GM12892 (cell line): ENCODE results near the gene ADGRG6.

Experiments used
- DNase-seq: peaks from one replicate; pipeline ENCODE4 v3.0.0; 2011; ENCODE audit not compliant: insufficient read length
- FAIRE-seq: peaks from 2 replicates; lab custom pipeline; 2011; peaks lifted over from hg19 to GRCh38; lab: Jason Lieb, UNC
- POLR2A ChIP-seq: IDR thresholded peaks from 2 replicates; pipeline ENCODE4 v1.6.1; 2011; ENCODE audit warnings: low read depth, low read length, control low read depth
- POLR2AphosphoS5 ChIP-seq: IDR thresholded peaks from 2 replicates; pipeline ENCODE4 v1.6.1; 2011; ENCODE audit warnings: low read depth, low read length, control low read depth
- TAF1 ChIP-seq: IDR thresholded peaks from 2 replicates; pipeline ENCODE4 v1.6.1; 2011; ENCODE audit warnings: low read depth, mild to moderate bottlenecking, control low read depth, low read length, borderline replicate concordance

ADGRG6 gene

DNA sequence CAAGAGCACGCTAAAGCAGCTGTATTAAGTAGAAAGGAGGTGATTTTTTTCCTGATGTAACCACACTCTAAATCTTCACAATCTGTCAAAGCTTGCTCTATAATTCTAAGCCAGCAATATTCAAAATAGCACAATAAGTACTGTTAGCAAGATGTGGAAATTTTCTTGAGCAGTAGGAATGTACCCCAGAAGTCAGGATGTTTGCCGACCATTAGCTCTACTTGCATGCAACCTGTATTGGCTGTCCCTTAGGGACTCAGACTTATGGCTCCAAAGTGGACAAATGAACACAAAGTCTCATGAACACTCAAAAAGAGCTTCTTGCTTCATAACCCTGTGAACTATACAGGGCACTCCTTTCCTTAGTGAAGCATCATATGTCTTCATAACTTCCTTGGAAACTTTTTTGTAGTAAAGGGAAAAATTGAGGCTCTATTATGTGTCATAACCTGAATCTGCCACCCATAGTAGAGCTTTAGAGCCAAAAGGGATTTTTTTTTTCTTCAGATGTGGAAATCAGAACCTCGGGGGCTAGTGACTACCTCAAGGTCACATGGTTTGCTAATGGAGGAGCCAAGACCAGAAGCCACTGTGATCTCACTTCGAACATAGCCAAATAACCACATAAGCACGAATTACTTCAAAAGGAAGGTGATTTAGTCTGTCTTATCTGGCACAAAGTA is 54.5 kb downstream of the ADGRG6 start:
- DNase-seq (no peak), FAIRE-seq (no peak)
- TF ChIP-seq POLR2A (no peak), POLR2AphosphoS5 (no peak), TAF1 (no peak)

DNA sequence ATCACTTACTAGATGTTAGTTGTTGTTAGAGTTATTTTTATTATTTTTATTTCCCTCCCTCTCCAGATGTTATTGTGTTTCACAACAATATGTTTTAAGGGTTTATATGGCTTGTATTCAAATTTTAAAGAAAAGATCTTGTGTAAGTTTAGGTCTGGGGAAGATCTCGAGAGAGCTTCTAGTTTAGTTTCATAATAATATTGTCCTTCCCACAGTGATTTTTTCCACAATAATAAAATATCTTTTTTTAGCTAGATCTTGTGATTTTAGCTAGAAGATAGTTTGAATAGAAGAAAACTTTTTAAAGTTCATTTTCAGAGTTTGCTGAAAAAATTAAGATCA is 55.0 kb downstream of the ADGRG6 start:
- no peak for FAIRE-seq
- TF ChIP-seq POLR2AphosphoS5: no peak
- TF ChIP-seq TAF1: no peak
- TF ChIP-seq POLR2A: no peak

DNA sequence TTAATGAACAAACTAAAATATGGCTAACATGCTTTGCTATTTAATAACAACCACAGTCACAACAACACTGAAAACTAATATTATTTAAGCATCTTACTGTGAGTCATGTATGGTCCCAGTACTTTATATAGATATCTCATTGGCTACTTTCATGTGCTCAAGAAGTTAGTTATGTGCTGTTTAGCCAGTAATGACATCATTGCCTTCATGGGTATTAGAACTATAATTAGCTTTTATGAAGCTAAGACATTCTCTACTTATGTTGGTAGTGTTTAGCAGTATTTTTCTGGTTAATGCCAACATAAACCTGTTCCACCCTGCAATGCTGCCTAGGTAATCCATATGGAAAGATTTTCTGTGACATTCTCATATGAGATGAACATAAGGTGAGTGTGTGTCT is 56.1 kb downstream of the ADGRG6 start:
- FAIRE-seq (no peak), DNase-seq (no peak)
- TF ChIP-seq TAF1 (no peak), POLR2AphosphoS5 (no peak), POLR2A (no peak)

More for the DNA sequence above, 55.0 kb downstream of the ADGRG6 start:
- DNase-seq: no peak

DNA sequence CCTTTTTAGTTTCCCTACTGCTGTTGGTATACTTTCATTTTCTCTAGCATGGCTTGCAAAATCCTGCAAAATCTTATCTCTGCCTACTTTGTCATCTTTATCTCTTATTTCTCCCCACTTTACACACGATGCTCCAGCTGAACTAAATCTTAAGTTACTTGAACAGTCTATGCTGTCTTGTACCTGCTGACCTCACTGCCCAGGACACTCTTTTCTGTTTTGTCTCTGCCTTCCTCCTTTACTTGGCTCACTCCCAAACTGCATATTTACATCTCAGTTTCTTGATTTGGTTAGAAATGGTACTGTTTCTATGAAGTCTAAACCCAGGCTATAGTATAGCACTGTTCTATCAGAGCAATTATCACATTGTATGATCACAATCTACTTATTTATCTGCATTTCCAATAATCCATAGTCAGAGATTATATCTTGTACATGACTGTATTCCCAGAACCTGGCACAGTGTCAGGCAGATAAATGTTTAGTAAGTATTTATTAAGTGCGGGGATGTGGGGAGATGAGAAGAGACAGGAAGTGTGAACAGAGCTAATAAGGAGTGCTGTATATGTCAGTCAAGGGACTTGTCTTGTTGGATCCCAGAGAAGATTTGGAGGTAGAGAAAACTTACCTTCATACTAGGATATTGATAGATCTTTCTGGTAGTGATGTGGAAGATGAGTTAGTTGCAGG is 57.6 kb downstream of the ADGRG6 start:
- no peak for FAIRE-seq
- TF ChIP-seq TAF1: no peak
- TF ChIP-seq POLR2AphosphoS5: no peak
- no peak for TF ChIP-seq POLR2A

DNA sequence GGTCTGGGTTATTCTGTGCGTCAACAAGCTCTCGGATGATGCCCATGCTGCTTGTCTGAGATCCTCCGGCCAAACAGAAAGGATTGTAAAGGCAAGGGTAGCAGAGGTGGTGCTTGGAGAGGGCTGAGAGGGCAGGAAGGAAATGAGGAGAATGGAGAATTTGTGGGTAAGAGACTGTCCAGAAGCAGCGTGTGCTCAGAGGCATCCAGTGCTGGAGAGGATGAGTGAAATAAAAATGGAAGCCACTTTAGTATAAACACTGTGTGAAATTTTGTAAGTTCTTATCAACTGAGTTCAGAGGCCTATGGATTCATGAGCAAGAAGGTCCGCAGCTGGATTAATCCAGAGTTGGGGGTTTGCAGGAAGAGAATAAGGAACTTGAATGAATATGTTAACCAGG is 59.5 kb downstream of the ADGRG6 start:
- DNase-seq: no peak
- FAIRE-seq: no peak
- TF ChIP-seq POLR2AphosphoS5: no peak
- TF ChIP-seq POLR2A: no peak
- TF ChIP-seq TAF1: no peak

More for the DNA sequence above, 57.6 kb downstream of the ADGRG6 start:
- DNase-seq: no peak

DNA sequence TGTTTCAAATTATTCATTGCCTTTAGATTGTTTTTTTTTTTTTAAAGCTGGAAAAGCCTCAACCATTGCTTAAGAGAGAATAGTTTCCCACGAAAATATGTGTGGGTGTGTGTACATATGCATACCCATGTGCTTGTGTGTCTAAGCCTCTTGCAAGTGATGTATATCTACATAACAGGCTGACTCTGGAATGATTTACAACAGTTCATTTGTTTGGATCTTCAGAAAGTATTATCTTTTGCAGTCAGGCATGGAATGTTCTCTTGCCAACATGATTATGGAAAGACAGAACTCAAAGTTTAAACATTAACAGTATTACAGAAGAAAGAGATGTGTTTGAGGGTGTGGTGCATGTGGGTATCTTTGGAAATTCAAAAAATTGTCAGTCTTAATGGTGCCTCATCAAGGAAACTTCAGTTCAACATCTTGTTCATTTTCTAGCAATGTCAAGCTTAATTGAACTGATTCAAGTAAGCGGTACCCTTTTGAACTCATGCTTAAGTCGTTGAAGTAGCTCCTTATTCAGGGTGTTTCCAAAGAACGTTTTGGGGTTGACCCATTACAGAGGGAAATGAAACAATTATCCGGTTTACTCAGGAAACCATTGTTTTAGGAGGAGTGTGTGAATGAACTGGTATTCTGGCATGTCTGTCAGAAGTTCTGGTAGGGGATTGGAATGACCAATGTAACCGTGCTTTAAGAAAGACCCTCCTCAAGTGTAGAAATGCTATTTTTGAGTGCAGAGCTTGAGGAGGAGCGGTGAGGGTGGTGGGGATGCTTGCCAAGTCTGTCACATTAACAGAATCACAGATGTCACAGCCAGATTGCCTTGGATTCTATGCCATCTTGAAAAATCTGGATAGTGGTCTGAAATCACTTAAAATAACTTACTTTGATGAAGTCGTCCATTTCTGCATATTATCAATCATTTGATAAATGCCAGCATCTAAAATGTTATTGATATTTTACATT is 60.3 kb downstream of the ADGRG6 start:
- FAIRE-seq (no peak), DNase-seq (no peak)
- TF ChIP-seq POLR2AphosphoS5 (no peak), TAF1 (no peak), POLR2A (no peak)

DNA sequence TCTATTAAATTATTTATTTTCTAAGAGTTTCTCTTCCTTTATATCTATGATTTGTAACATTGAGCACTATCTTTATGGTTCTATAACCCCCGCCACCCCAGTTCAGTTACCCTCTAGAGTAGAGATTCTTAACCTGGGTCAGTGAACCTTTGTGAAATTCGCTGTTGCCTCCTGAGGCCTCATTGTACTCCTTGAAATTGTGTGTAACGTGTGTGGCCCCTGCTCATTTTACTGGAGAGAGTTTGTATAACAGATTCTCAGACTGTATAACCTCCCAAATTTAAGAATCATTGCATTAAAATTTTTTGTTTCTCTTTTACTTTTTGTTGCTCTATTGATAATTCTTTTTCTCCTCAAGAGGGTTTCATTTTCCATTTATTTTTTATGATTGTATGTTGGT is 65.3 kb downstream of the ADGRG6 start:
- DNase-seq (no peak), FAIRE-seq (no peak)
- TF ChIP-seq POLR2AphosphoS5: no peak
- TF ChIP-seq TAF1: no peak
- TF ChIP-seq POLR2A: no peak

DNA sequence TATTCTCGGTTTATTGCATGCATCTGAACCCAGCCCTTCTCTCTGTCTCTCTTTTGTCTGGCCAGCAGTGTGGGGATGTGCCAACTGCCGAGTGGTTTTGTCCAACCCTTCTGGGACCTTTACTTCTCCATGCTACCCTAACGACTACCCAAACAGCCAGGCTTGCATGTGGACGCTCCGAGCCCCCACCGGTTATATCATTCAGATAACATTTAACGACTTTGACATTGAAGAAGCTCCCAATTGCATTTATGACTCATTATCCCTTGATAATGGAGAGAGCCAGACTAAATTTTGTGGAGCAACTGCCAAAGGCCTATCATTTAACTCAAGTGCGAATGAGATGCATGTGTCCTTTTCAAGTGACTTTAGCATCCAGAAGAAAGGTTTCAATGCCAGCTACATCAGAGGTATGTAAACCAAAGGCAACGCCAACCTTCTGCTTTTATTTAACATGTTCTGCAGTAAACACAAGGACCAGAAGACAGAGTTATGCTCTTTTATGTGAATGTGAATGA is 65.8 kb downstream of the ADGRG6 start:
- TF ChIP-seq TAF1 (no peak), POLR2A (no peak), POLR2AphosphoS5 (no peak)
- FAIRE-seq (no peak), DNase-seq (no peak)

DNA sequence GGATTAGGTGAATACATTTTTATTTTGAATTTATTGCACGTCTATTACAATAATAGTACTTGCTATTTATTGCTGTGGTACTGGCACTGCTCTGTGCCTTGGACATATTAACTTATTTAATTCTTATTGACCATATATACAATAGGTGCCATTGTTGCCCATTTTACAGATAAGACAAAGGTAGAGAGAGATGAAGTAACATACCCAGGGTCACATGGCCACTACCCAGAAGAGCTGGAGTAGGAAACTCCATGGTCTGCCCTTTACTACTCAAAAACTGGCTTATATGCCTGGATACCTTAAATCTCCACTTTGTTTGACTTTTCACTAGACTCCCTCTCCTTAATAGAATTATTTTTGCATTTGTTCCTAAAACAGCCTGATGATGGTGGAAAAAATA is 67.5 kb downstream of the ADGRG6 start:
- FAIRE-seq (no peak), DNase-seq (no peak)
- TF ChIP-seq POLR2A (no peak), TAF1 (no peak), POLR2AphosphoS5 (no peak)

DNA sequence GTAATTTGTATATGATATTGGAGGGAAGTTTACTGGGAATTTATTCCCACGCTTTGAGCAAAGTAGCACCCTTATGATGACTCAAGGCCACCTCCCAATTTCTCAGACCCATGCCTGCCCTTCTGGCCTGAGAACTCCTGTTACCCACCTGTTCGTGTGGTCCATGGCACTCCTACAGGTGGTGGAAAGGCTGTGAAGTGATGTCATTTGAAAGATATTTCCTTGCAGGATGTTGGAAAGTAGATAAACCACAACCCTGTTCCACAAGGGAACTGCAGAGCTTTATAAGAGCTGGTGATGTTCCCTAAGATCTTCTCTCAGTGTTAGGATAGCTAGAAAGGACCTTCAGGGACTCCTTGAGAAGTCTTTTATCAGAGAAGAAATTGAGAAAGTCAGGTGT is 70.5 kb downstream of the ADGRG6 start:
- FAIRE-seq (no peak), DNase-seq (no peak)
- no peak for TF ChIP-seq POLR2AphosphoS5
- no peak for TF ChIP-seq TAF1
- TF ChIP-seq POLR2A: no peak

DNA sequence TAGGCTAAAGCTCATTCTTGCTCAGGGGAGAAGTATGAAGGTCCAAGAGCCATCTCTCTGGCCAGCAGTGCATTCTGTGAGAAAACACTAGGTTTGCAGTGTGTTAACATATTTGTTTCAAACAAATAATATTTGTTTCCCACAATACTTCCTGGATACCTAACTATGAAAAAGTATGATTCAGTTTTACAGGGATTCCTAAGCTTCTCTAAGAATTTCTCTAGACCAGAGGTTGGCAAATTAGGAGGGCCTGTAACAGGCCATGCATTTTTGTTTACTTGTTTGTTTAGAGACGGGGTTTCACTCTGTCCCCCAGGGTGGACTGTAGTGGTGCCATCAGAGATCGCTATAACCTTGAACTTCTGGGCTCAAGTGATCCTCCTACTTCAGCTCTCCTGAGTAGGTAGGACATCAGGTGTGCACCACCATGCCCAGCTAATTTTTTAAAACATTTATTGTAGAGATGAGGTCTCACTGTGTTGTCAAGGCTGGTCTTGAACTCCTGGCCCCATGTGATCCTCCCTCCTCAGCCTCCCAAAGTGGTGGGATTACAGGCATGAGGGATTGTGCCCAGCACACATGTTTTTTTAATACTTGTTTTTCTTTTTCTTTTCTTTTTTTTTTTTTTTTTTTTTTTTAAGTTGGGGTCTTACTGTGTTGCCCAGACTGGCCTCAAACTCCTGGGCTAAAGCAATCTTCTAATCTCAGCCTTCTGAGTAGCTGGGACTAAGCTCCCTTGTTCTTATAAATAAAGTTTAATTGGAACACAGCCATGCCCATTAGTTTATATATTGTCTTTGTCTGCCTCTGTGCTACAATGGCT is 71.7 kb downstream of the ADGRG6 start:
- TF ChIP-seq TAF1 (no peak), POLR2A (no peak), POLR2AphosphoS5 (no peak)
- FAIRE-seq (no peak), DNase-seq (no peak)
